Right lobe of liver (tissue), 4 donors: ENCODE results near the gene PCDHB5.
"Not testable (repeated sequence)": the region's sequence is repeated elsewhere in the genome, so short reads cannot be mapped to it uniquely, and the experiment has no call there.

Experiments used
- CTCF ChIP-seq, 4 donors: fragments of 200-600 bp in 3 of 4; fragments of 450-650 bp in 1 of 4; IDR thresholded peaks; one replicate each; pipeline versions ENCODE4 v1.5.1 to v1.8.0; 2016 to 2022; ENCODE audit warnings: antibody characterized with exemption in 4 of 4, mild to moderate bottlenecking in 2 of 4
- POLR2A ChIP-seq: fragments of 450-650 bp; IDR thresholded peaks from one replicate; pipeline ENCODE4 v1.6.1; 2017; ENCODE audit warnings: antibody characterized with exemption, mild to moderate bottlenecking
- donor health status: DM: no; HTN: no; CAD: no.
- donor health status: DM: no; HTN: no; CAD: no.
- donor health status: DM: no; HTN: yes; CAD: no.

- TF ChIP-seq CTCF (IDR thresholded peaks at IDR 0.05); POLR2A: not testable (repeated sequence)
These were observed 16.6 kb downstream of the PCDHB5 start for GRCh38 chr5:141151632-141152031.
